DND-41 (cell line): ENCODE data around the gene CELF5.
"Not testable (repeated sequence)": the region's sequence is repeated elsewhere in the genome, so short reads cannot be mapped to it uniquely, and the experiment has no call there.

Experiments
- ATAC-seq: fragments of 200-7000 bp; cut with Tn5 transposase; 3 replicates; pipeline ENCODE4 v1.9.1; 2021; ENCODE audit warnings: low read depth; ENCODE audit not compliant: insufficient read depth
- DNase-seq: peaks from one replicate; pipeline ENCODE4 v3.0.0-alpha.2; 2020
- H2AFZ ChIP-seq: 2 replicates; pipeline ENCODE4 v1.6.0; 2012; ENCODE audit warnings: low read depth, low read length
- H3K27ac ChIP-seq: 2 replicates; pipeline ENCODE4 v1.5.1; 2012; ENCODE audit warnings: low read length, inconsistent platforms
- H3K27me3 ChIP-seq: fragments of 200-600 bp; sonication (generic); 2 replicates; pipeline ENCODE4 v1.6.0; 2012; ENCODE audit warnings: low read length, mild to moderate bottlenecking, inconsistent platforms; ENCODE audit not compliant: insufficient read depth, poor library complexity
- H3K36me3 ChIP-seq: 2 replicates; pipeline ENCODE4 v1.5.1; 2012; ENCODE audit warnings: low read length, inconsistent platforms; ENCODE audit not compliant: insufficient read depth
- H3K4me1 ChIP-seq: 2 replicates; pipeline ENCODE4 v1.5.1; 2012; ENCODE audit warnings: mild to moderate bottlenecking, low read length; ENCODE audit not compliant: insufficient read depth
- H3K4me2 ChIP-seq: 2 replicates; pipeline ENCODE4 v1.6.0; 2012; ENCODE audit warnings: mild to moderate bottlenecking, moderate library complexity, low read length, inconsistent platforms; ENCODE audit not compliant: insufficient read depth
- H3K4me3 ChIP-seq, 2 experiments: fragments of 200-600 bp in 1 of 2; shearing (Covaris generic) in 1 of 2; 2 replicates each; pipeline ENCODE4 v1.5.1; 2012 to 2016; ENCODE audit warnings: inconsistent platforms in 2 of 2, low read length in 2 of 2, mild to moderate bottlenecking in 2 of 2, low read depth in 1 of 2, moderate library complexity in 1 of 2
- H3K79me2 ChIP-seq: 2 replicates; pipeline ENCODE4 v1.6.0; 2012; ENCODE audit warnings: low read length, inconsistent platforms; ENCODE audit not compliant: insufficient read depth
- H3K9ac ChIP-seq: 2 replicates; pipeline ENCODE4 v1.6.0; 2012; ENCODE audit warnings: low read depth, mild to moderate bottlenecking, inconsistent platforms, low read length, moderate library complexity
- H3K9me3 ChIP-seq: 2 replicates; pipeline ENCODE4 v1.5.1; 2012; ENCODE audit warnings: low read length, moderate library complexity, mild to moderate bottlenecking, inconsistent platforms; ENCODE audit not compliant: insufficient read depth, severe bottlenecking
- H4K20me1 ChIP-seq: 2 replicates; pipeline ENCODE4 v1.6.0; 2012; ENCODE audit warnings: low read length; ENCODE audit not compliant: insufficient read depth
- EZH2 ChIP-seq: IDR thresholded peaks from 3 replicates; pipeline ENCODE4 v1.6.1; 2012; ENCODE audit warnings: borderline replicate concordance, low read depth, mild to moderate bottlenecking, moderate library complexity, low read length, inconsistent platforms; ENCODE audit not compliant: severe bottlenecking
- TF ChIP-seq, protein P1 (sequence below): IDR thresholded peaks from 2 replicates; pipeline ENCODE4 v1.5.1; 2012; ENCODE audit warnings: borderline replicate concordance, low read length, moderate library complexity, mild to moderate bottlenecking; ENCODE audit not compliant: poor library complexity, severe bottlenecking; ENCODE audit errors: extremely low read depth

CELF5 gene

DNA sequence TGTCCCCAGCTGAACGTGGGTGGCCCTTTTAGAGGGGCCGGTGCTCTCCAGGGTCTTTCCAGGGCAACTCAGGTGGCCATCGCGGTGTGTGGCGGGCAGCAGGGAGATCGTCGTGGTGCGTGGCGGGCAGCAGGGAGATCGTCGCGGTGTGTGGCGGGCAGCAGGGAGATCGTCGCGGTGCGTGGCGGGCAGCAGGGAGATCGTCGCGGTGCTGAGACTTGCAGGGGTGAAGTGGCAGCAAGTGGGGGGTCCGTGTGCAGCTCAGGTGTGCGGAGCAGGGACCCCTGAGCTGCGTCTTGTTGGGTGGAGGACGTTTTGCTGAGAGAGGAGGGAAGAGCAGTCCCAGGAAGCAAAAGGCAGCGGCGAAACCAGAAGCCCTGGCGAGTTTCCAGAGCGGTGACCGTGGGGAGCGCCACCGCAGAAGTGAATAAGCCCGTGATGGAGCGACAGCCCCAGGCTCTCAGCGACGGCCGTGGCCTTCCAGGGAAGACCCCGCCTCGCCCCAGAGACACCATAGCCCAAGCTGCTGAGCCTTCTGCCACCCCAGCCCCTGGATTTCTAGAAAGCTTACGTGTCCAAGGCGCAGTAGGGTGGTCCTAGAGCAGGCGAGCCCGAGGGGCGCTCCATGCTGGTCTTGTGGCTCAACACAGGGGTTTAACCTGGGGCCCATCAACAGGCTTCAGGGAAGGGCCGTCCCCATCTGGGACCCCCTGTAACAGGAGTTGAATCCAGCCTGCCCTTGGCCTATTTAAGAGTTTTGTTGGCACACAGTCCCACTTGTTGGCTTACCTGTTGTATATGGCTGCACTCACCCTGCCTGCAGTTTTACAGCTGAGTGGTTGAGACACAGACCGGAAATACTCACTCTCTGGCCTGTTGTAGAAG lies 33.3 kb upstream of the CELF5 start:
- H3K4me2 ChIP-seq: no peak overlapping the region
- H3K4me1 ChIP-seq: peaks cover 37% of the 10 kb centered on the region
- DNase-seq (no peak), ATAC-seq (no peak)
- H3K9me3 ChIP-seq: no peaks in the 10 kb centered on the region
- peaks cover 74% of the 10 kb centered on the region for H4K20me1 ChIP-seq
- no peak overlapping the region for H3K4me3 ChIP-seq
- peaks cover 85% of the 10 kb centered on the region for H3K79me2 ChIP-seq
- no peak overlapping the region for H3K27ac ChIP-seq
- no peak for TF ChIP-seq EZH2
- TF ChIP-seq, protein P1, sequence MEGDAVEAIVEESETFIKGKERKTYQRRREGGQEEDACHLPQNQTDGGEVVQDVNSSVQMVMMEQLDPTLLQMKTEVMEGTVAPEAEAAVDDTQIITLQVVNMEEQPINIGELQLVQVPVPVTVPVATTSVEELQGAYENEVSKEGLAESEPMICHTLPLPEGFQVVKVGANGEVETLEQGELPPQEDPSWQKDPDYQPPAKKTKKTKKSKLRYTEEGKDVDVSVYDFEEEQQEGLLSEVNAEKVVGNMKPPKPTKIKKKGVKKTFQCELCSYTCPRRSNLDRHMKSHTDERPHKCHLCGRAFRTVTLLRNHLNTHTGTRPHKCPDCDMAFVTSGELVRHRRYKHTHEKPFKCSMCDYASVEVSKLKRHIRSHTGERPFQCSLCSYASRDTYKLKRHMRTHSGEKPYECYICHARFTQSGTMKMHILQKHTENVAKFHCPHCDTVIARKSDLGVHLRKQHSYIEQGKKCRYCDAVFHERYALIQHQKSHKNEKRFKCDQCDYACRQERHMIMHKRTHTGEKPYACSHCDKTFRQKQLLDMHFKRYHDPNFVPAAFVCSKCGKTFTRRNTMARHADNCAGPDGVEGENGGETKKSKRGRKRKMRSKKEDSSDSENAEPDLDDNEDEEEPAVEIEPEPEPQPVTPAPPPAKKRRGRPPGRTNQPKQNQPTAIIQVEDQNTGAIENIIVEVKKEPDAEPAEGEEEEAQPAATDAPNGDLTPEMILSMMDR: no peak
- H3K36me3 ChIP-seq: peaks cover 80% of the 10 kb centered on the region
- H3K27me3 ChIP-seq: no peaks in the 10 kb centered on the region
- no peak overlapping the region for H3K9ac ChIP-seq
- no peak overlapping the region for H2AFZ ChIP-seq

DNA sequence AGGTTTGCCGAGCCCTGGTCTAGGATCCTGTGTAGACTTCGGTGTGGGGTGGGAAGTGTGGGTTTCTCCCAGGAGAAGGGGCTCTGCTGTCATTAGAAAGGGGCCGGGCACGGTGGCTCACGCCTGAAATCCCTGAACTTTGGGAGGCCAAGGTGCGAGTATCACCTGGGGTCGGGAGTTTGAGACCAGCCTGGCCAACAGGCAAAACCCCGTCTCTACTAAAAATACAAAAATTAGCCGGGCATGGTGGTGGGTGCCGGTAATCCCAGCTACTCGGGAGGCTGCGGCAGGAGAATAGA lies 32.7 kb upstream of the CELF5 start:
- H4K20me1 ChIP-seq: peaks cover 68% of the 10 kb centered on the region
- not testable (repeated sequence) for H2AFZ ChIP-seq, H3K9me3 ChIP-seq, H3K27ac ChIP-seq, H3K27me3 ChIP-seq, H3K4me2 ChIP-seq, H3K9ac ChIP-seq, ATAC-seq, DNase-seq, H3K4me3 ChIP-seq
- peaks cover 32% of the 10 kb centered on the region for H3K4me1 ChIP-seq
- peaks cover 85% of the 10 kb centered on the region for H3K36me3 ChIP-seq
- peaks cover 80% of the 10 kb centered on the region for H3K79me2 ChIP-seq

DNA sequence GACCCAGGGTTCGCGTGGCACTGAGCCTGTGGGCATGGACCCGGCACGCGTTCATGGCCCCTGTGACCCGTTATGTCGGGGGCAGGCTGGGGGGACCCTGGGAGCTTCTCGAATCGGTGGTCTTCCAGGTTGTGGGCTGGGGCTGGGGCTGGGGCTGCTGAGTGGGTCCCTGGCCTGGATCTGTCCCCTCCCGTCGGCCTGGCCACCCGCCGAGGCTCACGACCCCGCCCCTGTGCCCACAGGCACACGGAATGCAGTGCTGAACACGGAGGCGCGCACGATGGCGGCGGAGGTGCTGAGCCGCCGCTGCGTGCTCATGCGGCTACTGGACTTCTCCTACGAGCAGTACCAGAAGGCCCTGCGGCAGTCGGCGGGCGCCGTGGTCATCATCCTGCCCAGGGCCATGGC lies 32.2 kb upstream of the CELF5 start:
- DNase-seq: no peak
- peaks cover 27% of the 10 kb centered on the region for H3K4me1 ChIP-seq
- H2AFZ ChIP-seq: no peak overlapping the region
- peaks cover 87% of the 10 kb centered on the region for H3K36me3 ChIP-seq
- H3K9ac ChIP-seq: no peak overlapping the region
- no peak overlapping the region for H3K4me3 ChIP-seq
- no peak overlapping the region for H3K27ac ChIP-seq
- no peaks in the 10 kb centered on the region for H3K27me3 ChIP-seq
- no peak overlapping the region for H3K4me2 ChIP-seq
- H3K9me3 ChIP-seq: no peaks in the 10 kb centered on the region
- peaks cover 75% of the 10 kb centered on the region for H3K79me2 ChIP-seq
- peaks cover 63% of the 10 kb centered on the region for H4K20me1 ChIP-seq
- no peak for TF ChIP-seq EZH2
- TF ChIP-seq, protein P1: no peak
- ATAC-seq: no peak

DNA sequence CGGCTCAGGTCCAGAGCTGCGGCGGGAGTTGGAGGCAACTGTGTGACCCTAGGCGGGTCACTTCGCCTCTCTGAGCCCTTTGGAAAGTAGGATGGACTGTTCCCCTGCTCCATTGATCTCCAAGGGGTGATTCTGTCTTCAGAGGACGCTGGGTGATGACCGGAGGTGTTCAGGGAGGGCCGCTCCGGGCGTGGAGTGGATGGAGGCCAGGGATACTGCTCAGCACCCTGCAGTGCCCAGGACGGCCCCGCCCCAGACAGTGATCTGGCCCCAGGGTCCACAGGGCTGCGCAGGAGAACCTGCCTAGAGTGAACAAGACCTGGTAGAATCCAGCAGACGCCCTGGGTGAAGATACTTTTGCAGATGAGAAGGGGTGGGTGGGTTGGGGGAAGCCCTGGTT lies 31.8 kb upstream of the CELF5 start:
- Histone ChIP-seq H3K4me2 (no peak overlapping the region), H3K9ac (no peak overlapping the region), H3K27me3 (no peaks in the 10 kb centered on the region), H3K4me3 (no peak overlapping the region), H4K20me1 (peaks cover 59% of the 10 kb centered on the region), H3K79me2 (peaks cover 70% of the 10 kb centered on the region), H3K36me3 (peaks cover 84% of the 10 kb centered on the region), H3K27ac (no peak overlapping the region), H3K9me3 (no peaks in the 10 kb centered on the region), H3K4me1 (peaks cover 23% of the 10 kb centered on the region), H2AFZ (no peak overlapping the region)
- no peak for TF ChIP-seq EZH2
- TF ChIP-seq, protein P1: no peak
- DNase-seq: no peak
- no peak for ATAC-seq
